ENCODE measurements around the gene TOB1.

TOB1 gene

GRCh38 chr17:50834429-50835300 lies 31.5 kb downstream of the TOB1 start:
- TF ChIP-seq CTCF (conservative IDR thresholded peaks at IDR 0.05; ENCODE audit: low read length): no peak
- no peak for DNase-seq (ENCODE audit: low read depth)
- no peak overlapping the region for H3K4me3 ChIP-seq (ENCODE audit: low read length)

GRCh38 chr17:50833510-50834428 lies 32.4 kb downstream of the TOB1 start:
- TF ChIP-seq CTCF (conservative IDR thresholded peaks at IDR 0.05; ENCODE audit: low read length): no peak
- DNase-seq (ENCODE audit: low read depth): no peak
- no peak overlapping the region for H3K4me3 ChIP-seq (ENCODE audit: low read length)

GRCh38 chr17:50832864-50833381 lies 33.2 kb downstream of the TOB1 start:
- DNase-seq (ENCODE audit: low read depth): no peak
- no peak overlapping the region for H3K4me3 ChIP-seq (ENCODE audit: low read length)
- no peak for TF ChIP-seq CTCF (conservative IDR thresholded peaks at IDR 0.05; ENCODE audit: low read length)

GRCh38 chr17:50832267-50832863 lies 33.8 kb downstream of the TOB1 start:
- DNase-seq (ENCODE audit: low read depth): no peak
- TF ChIP-seq CTCF (conservative IDR thresholded peaks at IDR 0.05; ENCODE audit: low read length): no peak
- no peak overlapping the region for H3K4me3 ChIP-seq (ENCODE audit: low read length)

GRCh38 chr17:50831471-50831928 lies 34.7 kb downstream of the TOB1 start:
- TF ChIP-seq CTCF (conservative IDR thresholded peaks at IDR 0.05; ENCODE audit: low read length): no peak
- no peak for DNase-seq (ENCODE audit: low read depth)
- H3K4me3 ChIP-seq (ENCODE audit: low read length): no peak overlapping the region

- no peak for TF ChIP-seq CTCF (conservative IDR thresholded peaks at IDR 0.05; ENCODE audit: low read length)
- H3K4me3 ChIP-seq (ENCODE audit: low read length): no peak overlapping the region
- DNase-seq (ENCODE audit: low read depth): no peak
Observed at GRCh38 chr17:50830994-50831393, 35.2 kb downstream of the TOB1 start.

Data from AG10803 (cell line).